Liver (tissue), 9 donors: ENCODE results near the gene CA10. TPM values are rescaled to one million over a fixed set of nuclear protein-coding genes. Genes with fewer than 3 reads are reported as not detected.

Experiments
- DNase-seq: peaks from one replicate; pipeline ENCODE4 v3.0.0-alpha.2; 2017; ENCODE audit warnings: low spot score
- H3K27ac ChIP-seq, 2 donors: one replicate each; pipeline ENCODE4 v1.7.0; 2013; ENCODE audit warnings: inconsistent platforms in 2 of 2, low read length in 2 of 2, control low read depth in 1 of 2, low read depth in 1 of 2, mild to moderate bottlenecking in 1 of 2
- H3K27me3 ChIP-seq, 4 donors: one replicate each; pipeline versions ENCODE4 v1.6.1 to v1.7.0; 2013; ENCODE audit warnings: low read length in 3 of 4, inconsistent platforms in 1 of 4, mild to moderate bottlenecking in 1 of 4, moderate library complexity in 1 of 4; ENCODE audit not compliant: control insufficient read depth in 4 of 4, insufficient read depth in 4 of 4
- H3K36me3 ChIP-seq, 4 donors: one replicate each; pipeline versions ENCODE4 v1.6.1 to v1.7.0; 2013; ENCODE audit warnings: low read length in 3 of 4, mild to moderate bottlenecking in 3 of 4, low read depth in 1 of 4, moderate library complexity in 1 of 4; ENCODE audit not compliant: control insufficient read depth in 4 of 4, insufficient read depth in 3 of 4
- H3K4me1 ChIP-seq, 4 donors: one replicate each; pipeline versions ENCODE4 v1.6.1 to v1.7.0; 2013; ENCODE audit warnings: low read length in 3 of 4, mild to moderate bottlenecking in 3 of 4, moderate library complexity in 1 of 4; ENCODE audit not compliant: control insufficient read depth in 4 of 4, insufficient read depth in 4 of 4
- H3K4me3 ChIP-seq, 3 donors: one replicate each; pipeline versions ENCODE4 v1.6.1 to v1.7.0; 2013; ENCODE audit warnings: low read length in 3 of 3, control low read depth in 1 of 3, low read depth in 1 of 3, mild to moderate bottlenecking in 1 of 3
- H3K9ac ChIP-seq, 2 donors: one replicate each; pipeline ENCODE4 v1.7.0; 2013; ENCODE audit warnings: low read length in 2 of 2, mild to moderate bottlenecking in 2 of 2, moderate library complexity in 2 of 2, control low read depth in 1 of 2, low read depth in 1 of 2
- H3K9me3 ChIP-seq, 4 donors: one replicate each; pipeline versions ENCODE4 v1.6.1 to v1.7.0; 2013; ENCODE audit warnings: low read length in 3 of 4; ENCODE audit not compliant: control insufficient read depth in 4 of 4
- EGR1 ChIP-seq, 2 donors: IDR thresholded peaks; 2 replicates each; pipeline ENCODE4 v1.6.1; 2016 to 2018; ENCODE audit warnings: antibody characterized with exemption in 2 of 2, low read depth in 2 of 2
- FOXA1 ChIP-seq: IDR thresholded peaks from 2 replicates; pipeline ENCODE4 v1.6.1; 2016; ENCODE audit warnings: antibody characterized with exemption
- GABPA ChIP-seq, 2 donors: IDR thresholded peaks in 1 of 2; conservative IDR thresholded peaks in 1 of 2; 2 replicates each; pipeline ENCODE4 v1.6.1; 2016; ENCODE audit warnings: antibody characterized with exemption in 2 of 2, mild to moderate bottlenecking in 1 of 2, moderate library complexity in 1 of 2
- HNF4A ChIP-seq, 2 donors: conservative IDR thresholded peaks; 2 replicates each; pipeline ENCODE4 v1.6.1; 2016; ENCODE audit warnings: antibody characterized with exemption in 2 of 2, mild to moderate bottlenecking in 2 of 2
- HNF4G ChIP-seq: IDR thresholded peaks from 2 replicates; pipeline ENCODE4 v1.6.1; 2016; ENCODE audit warnings: antibody characterized with exemption
- NR2F2 ChIP-seq: IDR thresholded peaks from 2 replicates; pipeline ENCODE4 v1.6.1; 2016; ENCODE audit warnings: antibody characterized with exemption
- RAD21 ChIP-seq, 2 donors: IDR thresholded peaks; 2 replicates each; pipeline ENCODE4 v1.6.1; 2016; ENCODE audit warnings: antibody characterized with exemption in 2 of 2, mild to moderate bottlenecking in 2 of 2
- SP1 ChIP-seq: IDR thresholded peaks from 2 replicates; pipeline ENCODE4 v1.6.1; 2018; ENCODE audit warnings: antibody characterized with exemption, mild to moderate bottlenecking
- TAF1 ChIP-seq: conservative IDR thresholded peaks from 2 replicates; pipeline ENCODE4 v1.6.1; 2016; ENCODE audit warnings: antibody characterized with exemption, mild to moderate bottlenecking
- YY1 ChIP-seq: IDR thresholded peaks from 2 replicates; pipeline ENCODE4 v1.6.1; 2016; ENCODE audit warnings: antibody characterized with exemption, mild to moderate bottlenecking
- WGBS: extraction: QIAGEN DNeasy Blood & Tissue Kit; methylation state at CpG from one replicate; pipeline ENCODE4 v1.1.7; 2013; 5-methylcytosine and 5-hydroxymethylcytosine counted together
- polyA plus RNA-seq, 2 donors: library from polyadenylated mRNA; stranded (reverse) in 1 of 2; unstranded in 1 of 2; fragments of 200-250 nt in 1 of 2; fragments of >200 nt in 1 of 2; fragmentation: Nextera tagmentation in 1 of 2; extraction: Ambion mirVana in 1 of 2; gene quantifications; one replicate each; pipeline versions ENCODE4 v1.2.1 to v1.2.3, GENCODE V29; 2013 to 2015
- total RNA-seq, 2 donors: library from RNA; depleted of rRNA; stranded (reverse); fragments of >200 nt; gene quantifications; one replicate each; pipeline ENCODE4 v1.2.3, GENCODE V29; 2014
- TF ChIP-seq, protein P1 (sequence below): IDR thresholded peaks from 2 replicates; pipeline ENCODE4 v1.6.1; 2016; ENCODE audit warnings: antibody characterized with exemption, mild to moderate bottlenecking
- TF ChIP-seq, protein P2 (sequence below): IDR thresholded peaks from 2 replicates; pipeline ENCODE4 v1.6.1; 2016; ENCODE audit warnings: antibody characterized with exemption
- TF ChIP-seq, protein P3 (sequence below): IDR thresholded peaks from 2 replicates; pipeline ENCODE4 v1.6.1; 2016; ENCODE audit warnings: antibody characterized with exemption
- TF ChIP-seq, protein P4 (sequence below): fragments of 150-350 bp; IDR thresholded peaks from 2 replicates; pipeline ENCODE4 v1.5.1; 2017; ENCODE audit warnings: improper control_type of control experiment, low read depth, low read length; ENCODE audit not compliant: missing input control
- donor health status: healthy.
- donor health status: healthy.
- donor health status: healthy.
- donor health status: healthy.
- donor health status: healthy.

Gene CA10
- total and polyA plus RNA-seq, 4 donors: 0.05 TPM; not detected in 3

DNA sequence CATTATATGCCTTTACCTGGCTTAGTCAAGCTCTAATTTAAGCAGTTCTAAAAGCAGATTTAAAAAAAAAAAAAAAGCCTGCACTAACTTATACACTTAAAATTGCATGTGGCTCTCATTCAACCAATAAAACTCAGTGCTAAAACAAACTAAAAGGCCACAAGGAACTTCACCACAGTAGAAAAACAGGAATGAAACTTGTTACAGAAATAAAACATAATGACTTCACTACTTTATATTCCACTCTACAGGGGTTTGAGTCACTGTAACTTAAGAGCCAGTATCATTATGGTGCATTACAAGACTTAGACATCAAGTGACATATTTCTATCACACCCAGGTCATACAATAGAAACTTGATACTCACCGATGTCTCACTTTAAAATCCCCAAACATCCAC lies 11.1 kb downstream of the CA10 start:
- Histone ChIP-seq H3K9ac (no peak overlapping the region), H3K36me3 (no peaks in the 10 kb centered on the region), H3K4me1 (peaks cover 0 to 5% (median 2%) of the 10 kb centered on the region in 4 donors), H3K27ac (no peak overlapping the region), H3K9me3 (no peaks in the 10 kb centered on the region), H3K4me3 (no peak overlapping the region), H3K27me3 (no peaks in the 10 kb centered on the region)
- 92% methylated on average over 1 of the region's 1 CpG for WGBS
- DNase-seq: no peak
- no peak for TF ChIP-seq YY1
- no peak for TF ChIP-seq RAD21 (IDR thresholded peaks at IDR 0.05)
- no peak for TF ChIP-seq GABPA (IDR thresholded peaks at IDR 0.05 in 1 of 2, conservative IDR thresholded peaks at IDR 0.05 in 1 of 2)

DNA sequence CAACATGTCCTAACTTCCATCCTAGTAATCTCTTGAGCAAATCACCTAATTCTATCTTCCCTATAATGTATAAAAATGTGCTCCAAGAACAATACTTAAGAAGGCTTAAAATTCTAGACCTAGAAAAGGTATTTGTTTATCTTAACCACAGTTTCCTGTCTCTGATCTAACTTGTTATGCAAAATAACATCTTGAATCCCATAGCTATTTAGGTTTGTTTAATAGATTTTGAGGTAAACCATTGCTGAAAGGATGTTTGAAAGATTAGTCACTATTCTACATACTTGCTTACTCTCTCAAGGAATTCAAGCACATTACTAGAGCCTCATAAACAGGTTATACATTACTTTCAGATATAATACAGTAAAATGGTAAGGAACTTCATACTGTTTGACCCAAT lies 13.0 kb downstream of the CA10 start:
- H3K9ac ChIP-seq: no peak overlapping the region
- DNase-seq: no peak
- TF ChIP-seq FOXA1: no peak
- no peak for TF ChIP-seq HNF4A (conservative IDR thresholded peaks at IDR 0.05)
- TF ChIP-seq, protein P1, sequence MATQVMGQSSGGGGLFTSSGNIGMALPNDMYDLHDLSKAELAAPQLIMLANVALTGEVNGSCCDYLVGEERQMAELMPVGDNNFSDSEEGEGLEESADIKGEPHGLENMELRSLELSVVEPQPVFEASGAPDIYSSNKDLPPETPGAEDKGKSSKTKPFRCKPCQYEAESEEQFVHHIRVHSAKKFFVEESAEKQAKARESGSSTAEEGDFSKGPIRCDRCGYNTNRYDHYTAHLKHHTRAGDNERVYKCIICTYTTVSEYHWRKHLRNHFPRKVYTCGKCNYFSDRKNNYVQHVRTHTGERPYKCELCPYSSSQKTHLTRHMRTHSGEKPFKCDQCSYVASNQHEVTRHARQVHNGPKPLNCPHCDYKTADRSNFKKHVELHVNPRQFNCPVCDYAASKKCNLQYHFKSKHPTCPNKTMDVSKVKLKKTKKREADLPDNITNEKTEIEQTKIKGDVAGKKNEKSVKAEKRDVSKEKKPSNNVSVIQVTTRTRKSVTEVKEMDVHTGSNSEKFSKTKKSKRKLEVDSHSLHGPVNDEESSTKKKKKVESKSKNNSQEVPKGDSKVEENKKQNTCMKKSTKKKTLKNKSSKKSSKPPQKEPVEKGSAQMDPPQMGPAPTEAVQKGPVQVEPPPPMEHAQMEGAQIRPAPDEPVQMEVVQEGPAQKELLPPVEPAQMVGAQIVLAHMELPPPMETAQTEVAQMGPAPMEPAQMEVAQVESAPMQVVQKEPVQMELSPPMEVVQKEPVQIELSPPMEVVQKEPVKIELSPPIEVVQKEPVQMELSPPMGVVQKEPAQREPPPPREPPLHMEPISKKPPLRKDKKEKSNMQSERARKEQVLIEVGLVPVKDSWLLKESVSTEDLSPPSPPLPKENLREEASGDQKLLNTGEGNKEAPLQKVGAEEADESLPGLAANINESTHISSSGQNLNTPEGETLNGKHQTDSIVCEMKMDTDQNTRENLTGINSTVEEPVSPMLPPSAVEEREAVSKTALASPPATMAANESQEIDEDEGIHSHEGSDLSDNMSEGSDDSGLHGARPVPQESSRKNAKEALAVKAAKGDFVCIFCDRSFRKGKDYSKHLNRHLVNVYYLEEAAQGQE: no peak
- TF ChIP-seq SP1: no peak
- TF ChIP-seq EGR1 (IDR thresholded peaks at IDR 0.05; ENCODE audit: low read depth in 2 of 2): no peak
- TF ChIP-seq, protein P2, sequence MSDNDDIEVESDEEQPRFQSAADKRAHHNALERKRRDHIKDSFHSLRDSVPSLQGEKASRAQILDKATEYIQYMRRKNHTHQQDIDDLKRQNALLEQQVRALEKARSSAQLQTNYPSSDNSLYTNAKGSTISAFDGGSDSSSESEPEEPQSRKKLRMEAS: no peak
- TF ChIP-seq, protein P3, sequence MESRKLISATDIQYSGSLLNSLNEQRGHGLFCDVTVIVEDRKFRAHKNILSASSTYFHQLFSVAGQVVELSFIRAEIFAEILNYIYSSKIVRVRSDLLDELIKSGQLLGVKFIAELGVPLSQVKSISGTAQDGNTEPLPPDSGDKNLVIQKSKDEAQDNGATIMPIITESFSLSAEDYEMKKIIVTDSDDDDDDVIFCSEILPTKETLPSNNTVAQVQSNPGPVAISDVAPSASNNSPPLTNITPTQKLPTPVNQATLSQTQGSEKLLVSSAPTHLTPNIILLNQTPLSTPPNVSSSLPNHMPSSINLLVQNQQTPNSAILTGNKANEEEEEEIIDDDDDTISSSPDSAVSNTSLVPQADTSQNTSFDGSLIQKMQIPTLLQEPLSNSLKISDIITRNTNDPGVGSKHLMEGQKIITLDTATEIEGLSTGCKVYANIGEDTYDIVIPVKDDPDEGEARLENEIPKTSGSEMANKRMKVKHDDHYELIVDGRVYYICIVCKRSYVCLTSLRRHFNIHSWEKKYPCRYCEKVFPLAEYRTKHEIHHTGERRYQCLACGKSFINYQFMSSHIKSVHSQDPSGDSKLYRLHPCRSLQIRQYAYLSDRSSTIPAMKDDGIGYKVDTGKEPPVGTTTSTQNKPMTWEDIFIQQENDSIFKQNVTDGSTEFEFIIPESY: no peak
- TF ChIP-seq HNF4G: no peak
- no peak for TF ChIP-seq NR2F2
- TF ChIP-seq YY1: no peak
- TF ChIP-seq, protein P4, sequence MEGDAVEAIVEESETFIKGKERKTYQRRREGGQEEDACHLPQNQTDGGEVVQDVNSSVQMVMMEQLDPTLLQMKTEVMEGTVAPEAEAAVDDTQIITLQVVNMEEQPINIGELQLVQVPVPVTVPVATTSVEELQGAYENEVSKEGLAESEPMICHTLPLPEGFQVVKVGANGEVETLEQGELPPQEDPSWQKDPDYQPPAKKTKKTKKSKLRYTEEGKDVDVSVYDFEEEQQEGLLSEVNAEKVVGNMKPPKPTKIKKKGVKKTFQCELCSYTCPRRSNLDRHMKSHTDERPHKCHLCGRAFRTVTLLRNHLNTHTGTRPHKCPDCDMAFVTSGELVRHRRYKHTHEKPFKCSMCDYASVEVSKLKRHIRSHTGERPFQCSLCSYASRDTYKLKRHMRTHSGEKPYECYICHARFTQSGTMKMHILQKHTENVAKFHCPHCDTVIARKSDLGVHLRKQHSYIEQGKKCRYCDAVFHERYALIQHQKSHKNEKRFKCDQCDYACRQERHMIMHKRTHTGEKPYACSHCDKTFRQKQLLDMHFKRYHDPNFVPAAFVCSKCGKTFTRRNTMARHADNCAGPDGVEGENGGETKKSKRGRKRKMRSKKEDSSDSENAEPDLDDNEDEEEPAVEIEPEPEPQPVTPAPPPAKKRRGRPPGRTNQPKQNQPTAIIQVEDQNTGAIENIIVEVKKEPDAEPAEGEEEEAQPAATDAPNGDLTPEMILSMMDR: no peak
- TF ChIP-seq TAF1: no peak
- no peak for TF ChIP-seq RAD21 (IDR thresholded peaks at IDR 0.05)
- no peak overlapping the region for H3K4me3 ChIP-seq
- H3K4me1 ChIP-seq: peaks cover 0 to 5% (median 2%) of the 10 kb centered on the region in 4 donors
- H3K27ac ChIP-seq: no peak overlapping the region
- no peaks in the 10 kb centered on the region for H3K27me3 ChIP-seq
- H3K9me3 ChIP-seq: no peaks in the 10 kb centered on the region
- no peaks in the 10 kb centered on the region for H3K36me3 ChIP-seq
